GM23338 (cell line): ENCODE measurements around the gene ESPNL. TPM values are rescaled to one million over a fixed set of nuclear protein-coding genes. Genes with fewer than 3 reads are reported as not detected.

Source experiments
- ATAC-seq: fragments of 200-7000 bp; cut with Tn5 transposase; 3 replicates; pipeline ENCODE4 v1.9.1; 2020
- DNase-seq: peaks from one replicate; pipeline ENCODE4 v3.0.0-alpha.2; 2015; ENCODE audit warnings: low spot score
- H2AFZ ChIP-seq: fragments of 200-600 bp; sonication (generic); 2 replicates; pipeline ENCODE4 v1.8.0; 2016; ENCODE audit warnings: antibody characterized with exemption, mild to moderate bottlenecking, moderate library complexity
- H3F3A ChIP-seq: fragments of 200-600 bp; sonication (generic); replicated peaks from 2 replicates; pipeline ENCODE4 v1.8.0; 2017; ENCODE audit warnings: antibody characterized with exemption, mixed run types, low read depth
- H3K27ac ChIP-seq: fragments of 200-600 bp; sonication (generic); 2 replicates; pipeline ENCODE4 v1.6.1; 2016; ENCODE audit warnings: low read depth
- H3K27me3 ChIP-seq: fragments of 200-600 bp; sonication (generic); 2 replicates; pipeline ENCODE4 v1.8.0; 2016; ENCODE audit warnings: mild to moderate bottlenecking, mixed run types, moderate library complexity; ENCODE audit not compliant: insufficient read depth
- H3K36me3 ChIP-seq: fragments of 200-600 bp; sonication (generic); 2 replicates; pipeline ENCODE4 v1.8.0; 2016; ENCODE audit warnings: mild to moderate bottlenecking; ENCODE audit not compliant: insufficient read depth
- H3K4me1 ChIP-seq: fragments of 200-600 bp; sonication (generic); 2 replicates; pipeline ENCODE4 v1.8.0; 2016; ENCODE audit warnings: mild to moderate bottlenecking, moderate library complexity; ENCODE audit not compliant: insufficient read depth
- H3K4me2 ChIP-seq: fragments of 200-600 bp; sonication (generic); 2 replicates; pipeline ENCODE4 v1.7.1; 2017; ENCODE audit warnings: mixed run types
- H3K4me3 ChIP-seq: fragments of 200-600 bp; sonication (generic); 2 replicates; pipeline ENCODE4 v1.6.1; 2016; ENCODE audit warnings: mixed run types
- H3K79me2 ChIP-seq: fragments of 200-600 bp; sonication (generic); replicated peaks from 2 replicates; pipeline ENCODE4 v1.8.0; 2017; ENCODE audit warnings: mild to moderate bottlenecking; ENCODE audit not compliant: insufficient read depth
- H3K9me2 ChIP-seq: fragments of 200-600 bp; sonication (generic); 2 replicates; pipeline ENCODE4 v1.8.0; 2017; ENCODE audit not compliant: insufficient read depth
- H4K20me1 ChIP-seq: fragments of 200-600 bp; sonication (generic); replicated peaks from 2 replicates; pipeline ENCODE4 v1.8.0; 2017; ENCODE audit warnings: mild to moderate bottlenecking; ENCODE audit not compliant: insufficient read depth
- H3K27ac Mint-ChIP-seq: 2 replicates; pipeline ENCODE4 v1.8.0; 2020; ENCODE audit warnings: inconsistent platforms, mild to moderate bottlenecking, moderate library complexity, mixed read lengths
- H3K27me3 Mint-ChIP-seq: 3 replicates; pipeline ENCODE4 v1.8.0; 2022; ENCODE audit warnings: low read depth, mild to moderate bottlenecking, moderate library complexity, mixed read lengths, inconsistent platforms; ENCODE audit not compliant: insufficient read depth, poor library complexity
- H3K36me3 Mint-ChIP-seq: 3 replicates; pipeline ENCODE4 v1.8.0; 2021; ENCODE audit warnings: low read depth, mild to moderate bottlenecking, inconsistent platforms, moderate library complexity, mixed read lengths
- H3K4me1 Mint-ChIP-seq: 3 replicates; pipeline ENCODE4 v1.8.0; 2020; ENCODE audit warnings: mild to moderate bottlenecking, inconsistent platforms, mixed read lengths
- H3K4me3 Mint-ChIP-seq: 3 replicates; pipeline ENCODE4 v1.8.0; 2021; ENCODE audit warnings: moderate library complexity, mild to moderate bottlenecking, inconsistent platforms, mixed read lengths
- H3K9me3 Mint-ChIP-seq: 3 replicates; pipeline ENCODE4 v1.8.0; 2020; ENCODE audit warnings: moderate library complexity, mild to moderate bottlenecking, inconsistent platforms, mixed read lengths
- CREB1 ChIP-seq: fragments of 250-450 bp; sonication (Bioruptor Pico); IDR thresholded peaks from 2 replicates; pipeline ENCODE4 v1.5.0; 2020; ENCODE audit warnings: low read depth, mild to moderate bottlenecking, moderate library complexity
- CTCF ChIP-seq, 2 experiments: fragments of 200-600 bp in 1 of 2; sonication (generic) in 1 of 2; conservative IDR thresholded peaks; 2 replicates each; pipeline versions ENCODE4 v1.5.1 to v1.6.1; 2016 to 2017; ENCODE audit warnings: antibody characterized with exemption in 2 of 2, low read depth in 2 of 2, mild to moderate bottlenecking in 2 of 2, moderate library complexity in 1 of 2
- EZH2phosphoT487 ChIP-seq: fragments of 200-600 bp; sonication (generic); IDR thresholded peaks from one replicate; pipeline ENCODE4 v1.8.1; 2018; ENCODE audit warnings: antibody characterized with exemption; ENCODE audit not compliant: unreplicated experiment
- JUNB ChIP-seq: IDR thresholded peaks from one replicate; pipeline ENCODE4 v1.6.1; 2016; ENCODE audit warnings: antibody characterized with exemption; ENCODE audit not compliant: unreplicated experiment
- STAT1 ChIP-seq: IDR thresholded peaks from one replicate; pipeline ENCODE4 v1.6.1; 2016; ENCODE audit warnings: antibody characterized with exemption; ENCODE audit not compliant: unreplicated experiment
- ZNF114 ChIP-seq: fragments of 250-450 bp; sonication (Bioruptor Pico); IDR thresholded peaks from 2 replicates; pipeline ENCODE4 v1.5.0; 2020; ENCODE audit warnings: mild to moderate bottlenecking, moderate library complexity
- polyA plus RNA-seq: library from polyadenylated mRNA; unstranded; fragments of >200 nt; fragmentation: Nextera tagmentation; extraction: Ambion mirVana; gene quantifications from 2 replicates; pipeline ENCODE4 v1.2.1, GENCODE V29; 2016
- total RNA-seq: library from RNA; depleted of rRNA; stranded (reverse); fragments of >200 nt; shearing (Covaris generic); gene quantifications from 2 replicates; pipeline ENCODE4 v1.2.3, GENCODE V29; 2014

The ESPNL gene
- total and polyA plus RNA-seq, 2 experiments from 2014 or later: 0.44 to 3.1 TPM

GRCh38 chr2:238167344-238167715 lies 67.2 kb downstream of the ESPNL start:
- no peaks in the 10 kb centered on the region for H4K20me1 ChIP-seq
- H3K4me3 ChIP-seq: no peak overlapping the region
- no peaks in the 10 kb centered on the region for H3K36me3 ChIP-seq
- no peak overlapping the region for H3K27ac ChIP-seq
- peaks cover 30% of the 10 kb centered on the region for H3K27me3 ChIP-seq
- H3K4me1 Mint-ChIP-seq: no peaks in the 10 kb centered on the region
- H3K79me2 ChIP-seq: no peaks in the 10 kb centered on the region
- peaks cover 22% of the 10 kb centered on the region; the same call in 2 of the 3 replicates for H3K36me3 Mint-ChIP-seq
- TF ChIP-seq CREB1 (CRISPR knock-in tag) (no peak), EZH2phosphoT487 (no peak)
- ATAC-seq (no peak), DNase-seq (no peak)
- peaks cover 24% of the 10 kb centered on the region for H3K27me3 Mint-ChIP-seq
- H2AFZ ChIP-seq: no peak overlapping the region
- H3K9me3 Mint-ChIP-seq: no peaks in the 10 kb centered on the region
- peak overlapping the region; percentile 88; the same call in 1 of the 2 replicates for H3K27ac Mint-ChIP-seq
- no peaks in the 10 kb centered on the region for H3K9me2 ChIP-seq
- no peak overlapping the region for H3K4me2 ChIP-seq
- no peak overlapping the region for H3K4me3 Mint-ChIP-seq
- H3K4me1 ChIP-seq: no peaks in the 10 kb centered on the region
- no peaks in the 10 kb centered on the region for H3F3A ChIP-seq

GRCh38 chr2:238167761-238168160 lies 67.6 kb downstream of the ESPNL start:
- no peaks in the 10 kb centered on the region for H3K36me3 ChIP-seq
- Mint-ChIP-seq H3K36me3 (peaks cover 27% of the 10 kb centered on the region), H3K27me3 (peaks cover 25% of the 10 kb centered on the region), H3K9me3 (no peaks in the 10 kb centered on the region), H3K27ac (peak overlapping the region; percentile 88), H3K4me1 (no peaks in the 10 kb centered on the region), H3K4me3 (no peak overlapping the region)
- ATAC-seq: no peak
- no peak overlapping the region for H2AFZ ChIP-seq
- no peak for DNase-seq
- no peaks in the 10 kb centered on the region for H4K20me1 ChIP-seq
- no peaks in the 10 kb centered on the region for H3K4me1 ChIP-seq
- no peaks in the 10 kb centered on the region for H3K9me2 ChIP-seq
- H3K79me2 ChIP-seq: no peaks in the 10 kb centered on the region
- peaks cover 26% of the 10 kb centered on the region for H3K27me3 ChIP-seq
- H3K27ac ChIP-seq: no peak overlapping the region
- no peak overlapping the region for H3K4me2 ChIP-seq
- H3F3A ChIP-seq: no peaks in the 10 kb centered on the region
- H3K4me3 ChIP-seq: no peak overlapping the region
- TF ChIP-seq STAT1 (no peak), CREB1 (CRISPR knock-in tag) (no peak)

- Histone ChIP-seq H2AFZ (no peak overlapping the region), H3K4me1 (no peaks in the 10 kb centered on the region), H3K27me3 (peaks cover 19% of the 10 kb centered on the region), H3F3A (no peaks in the 10 kb centered on the region), H3K4me3 (no peak overlapping the region), H3K27ac (no peak overlapping the region), H3K79me2 (no peaks in the 10 kb centered on the region), H3K4me2 (no peak overlapping the region), H4K20me1 (no peaks in the 10 kb centered on the region), H3K36me3 (no peaks in the 10 kb centered on the region), H3K9me2 (no peaks in the 10 kb centered on the region)
- H3K4me3 Mint-ChIP-seq: no peak overlapping the region
- peaks cover 19% of the 10 kb centered on the region for H3K27me3 Mint-ChIP-seq
- no peak for TF ChIP-seq STAT1
- no peak for TF ChIP-seq CTCF (conservative IDR thresholded peaks at IDR 0.05; ENCODE audit: low read depth in 2 of 2)
- no peak for TF ChIP-seq ZNF114 (CRISPR knock-in tag)
- TF ChIP-seq JUNB: no peak
- no peaks in the 10 kb centered on the region for H3K4me1 Mint-ChIP-seq
- DNase-seq: no peak
- H3K27ac Mint-ChIP-seq: no peak overlapping the region
- ATAC-seq: no peak
- H3K9me3 Mint-ChIP-seq: no peaks in the 10 kb centered on the region
- peaks cover 32% of the 10 kb centered on the region for H3K36me3 Mint-ChIP-seq
Measured at GRCh38 chr2:238168196-238169047, 68.3 kb downstream of the ESPNL start.
